H1 (cell line): Measurements from ENCODE around the gene KCNH8. TPM values are rescaled to one million over a fixed set of nuclear protein-coding genes. Genes with fewer than 3 reads are reported as not detected.

Experiments
- CTCF ChIA-PET: fragments of 300-600 bp; sonication (Branson Sonifier 250); formaldehyde crosslinking; loops from one replicate; lab custom pipeline; 2021; ENCODE audit not compliant: partially characterized antibody; lab: Charles Lee
- POLR2A ChIA-PET: fragments of 300-600 bp; sonication (Branson Sonifier 250); formaldehyde crosslinking; loops from one replicate; lab custom pipeline; 2021; ENCODE audit warnings: inconsistent platforms; ENCODE audit not compliant: partially characterized antibody; lab: Charles Lee
- DNase-seq, 2 experiments: peaks; one replicate each; pipeline versions ENCODE4 v3.0.0 to v3.0.0-alpha.2; 2010 to 2022; ENCODE audit warnings: low spot score in 2 of 2, low read depth in 1 of 2, mixed read lengths in 1 of 2
- FAIRE-seq: peaks from 2 replicates; lab custom pipeline; 2011; peaks lifted over from hg19 to GRCh38; lab: Jason Lieb, UNC
- H2AFZ ChIP-seq: 2 replicates; pipeline ENCODE4 v1.8.1; 2012; ENCODE audit warnings: low read length, inconsistent platforms
- H2AK5ac ChIP-seq: 2 replicates; pipeline ENCODE4 v1.6.1; 2013; ENCODE audit warnings: low read depth, low read length
- H2BK120ac ChIP-seq: replicated peaks from 2 replicates; pipeline ENCODE3; 2013; ENCODE audit warnings: low read depth, low read length, inconsistent platforms
- H2BK12ac ChIP-seq: 2 replicates; pipeline ENCODE4 v1.6.1; 2013; ENCODE audit warnings: low read depth, low read length
- H2BK15ac ChIP-seq: 2 replicates; pipeline ENCODE4 v1.6.1; 2013; ENCODE audit warnings: low read length
- H2BK20ac ChIP-seq: 2 replicates; pipeline ENCODE4 v1.6.1; 2013; ENCODE audit warnings: low read length
- H2BK5ac ChIP-seq: 2 replicates; pipeline ENCODE4 v1.6.1; 2013; ENCODE audit warnings: low read depth, low read length
- H3K14ac ChIP-seq: 2 replicates; pipeline ENCODE4 v1.6.1; 2013; ENCODE audit warnings: inconsistent platforms; ENCODE audit not compliant: insufficient read length
- H3K18ac ChIP-seq: 2 replicates; pipeline ENCODE4 v1.6.1; 2013; ENCODE audit warnings: low read length; ENCODE audit errors: extremely low read depth
- H3K23ac ChIP-seq: 2 replicates; pipeline ENCODE4 v1.6.1; 2013; ENCODE audit warnings: inconsistent platforms; ENCODE audit not compliant: insufficient read length
- H3K23me2 ChIP-seq: 2 replicates; pipeline ENCODE4 v1.6.1; 2013; ENCODE audit warnings: low read depth, low read length
- H3K27ac ChIP-seq: 2 replicates; pipeline ENCODE4 v1.6.1; 2011; ENCODE audit warnings: low read depth, low read length, inconsistent platforms
- H3K27me3 ChIP-seq, 4 experiments: replicated peaks in 1 of 4; 1 replicate in 1 of 4; 2 replicates in 3 of 4; pipeline versions ENCODE4 v1.6.1 to v1.8.1; 2011 to 2013; ENCODE audit warnings: low read length in 3 of 4, mild to moderate bottlenecking in 3 of 4, inconsistent platforms in 2 of 4, mixed read lengths in 2 of 4, moderate library complexity in 1 of 4; ENCODE audit not compliant: control insufficient read depth in 3 of 4, insufficient read depth in 3 of 4; ENCODE audit errors: extremely low read depth in 1 of 4
- H3K36me3 ChIP-seq, 4 experiments: 2 replicates each; pipeline versions ENCODE4 v1.6.1 to v1.8.1; 2011 to 2013; ENCODE audit warnings: mild to moderate bottlenecking in 4 of 4, low read length in 3 of 4, moderate library complexity in 2 of 4, control low read depth in 1 of 4, inconsistent platforms in 1 of 4; ENCODE audit not compliant: insufficient read depth in 4 of 4, control insufficient read depth in 2 of 4
- H3K4ac ChIP-seq: replicated peaks from 2 replicates; pipeline ENCODE3; 2013; ENCODE audit warnings: low read length, low read depth, mixed read lengths, inconsistent platforms; ENCODE audit not compliant: insufficient read length
- H3K4me1 ChIP-seq, 4 experiments: replicated peaks in 1 of 4; 1 replicate in 1 of 4; 2 replicates in 3 of 4; pipeline versions ENCODE4 v1.6.1 to v1.8.1; 2011 to 2013; ENCODE audit warnings: low read length in 3 of 4, inconsistent platforms in 2 of 4, mixed read lengths in 1 of 4; ENCODE audit not compliant: insufficient read depth in 4 of 4, control insufficient read depth in 3 of 4
- H3K4me2 ChIP-seq, 2 experiments: 2 replicates each; pipeline versions ENCODE4 v1.6.1 to v1.8.1; 2011 to 2013; ENCODE audit warnings: low read depth in 2 of 2, low read length in 2 of 2, control low read depth in 1 of 2, inconsistent platforms in 1 of 2, mild to moderate bottlenecking in 1 of 2; ENCODE audit not compliant: insufficient read depth in 1 of 2
- H3K4me3 ChIP-seq, 4 experiments: fragments of 200-600, 300-600 bp in 1 of 4; sonication (generic), shearing (Covaris generic), sonication (Bioruptor Twin) in 1 of 4; 2 replicates each; pipeline versions ENCODE4 v1.5.1 to v1.8.1; 2011 to 2016; ENCODE audit warnings: low read length in 4 of 4, low read depth in 3 of 4, control low read depth in 2 of 4, inconsistent platforms in 2 of 4, mild to moderate bottlenecking in 2 of 4, mixed read lengths in 1 of 4, moderate library complexity in 1 of 4; ENCODE audit not compliant: insufficient read depth in 2 of 4; ENCODE audit errors: extremely low read depth in 1 of 4
- H3K56ac ChIP-seq: replicated peaks from 2 replicates; pipeline ENCODE3; 2013; ENCODE audit warnings: low read depth, mild to moderate bottlenecking, mixed read lengths, low read length, inconsistent platforms; ENCODE audit not compliant: insufficient read length
- H3K79me1 ChIP-seq: 2 replicates; pipeline ENCODE4 v1.6.1; 2013; ENCODE audit warnings: low read depth, low read length, control low read depth
- H3K79me2 ChIP-seq, 2 experiments: 2 replicates each; pipeline versions ENCODE4 v1.6.1 to v1.8.1; 2012 to 2013; ENCODE audit warnings: low read length in 2 of 2, mild to moderate bottlenecking in 2 of 2, inconsistent platforms in 1 of 2; ENCODE audit not compliant: insufficient read depth in 2 of 2, control insufficient read depth in 1 of 2
- H3K9ac ChIP-seq, 4 experiments: replicated peaks in 1 of 4; 1 replicate in 1 of 4; 2 replicates in 3 of 4; pipeline versions ENCODE4 v1.6.1 to v1.8.1; 2011 to 2013; ENCODE audit warnings: low read depth in 3 of 4, low read length in 3 of 4, control low read depth in 2 of 4, mild to moderate bottlenecking in 2 of 4, moderate library complexity in 2 of 4, inconsistent platforms in 1 of 4; ENCODE audit errors: extremely low read depth in 1 of 4
- H3K9me3 ChIP-seq, 2 experiments: 2 replicates each; pipeline versions ENCODE4 v1.6.1 to v1.8.1; 2012 to 2013; ENCODE audit warnings: mild to moderate bottlenecking in 2 of 2, moderate library complexity in 2 of 2, control low read depth in 1 of 2, inconsistent platforms in 1 of 2, low read depth in 1 of 2, low read length in 1 of 2, mixed read lengths in 1 of 2; ENCODE audit not compliant: insufficient read depth in 2 of 2
- H4K20me1 ChIP-seq, 2 experiments: replicated peaks in 1 of 2; 2 replicates each; pipeline versions ENCODE3 to v1.8.1; 2011 to 2013; ENCODE audit warnings: inconsistent platforms in 2 of 2, low read length in 2 of 2, mild to moderate bottlenecking in 1 of 2; ENCODE audit not compliant: insufficient read depth in 2 of 2, control insufficient read depth in 1 of 2
- H4K5ac ChIP-seq: 2 replicates; pipeline ENCODE4 v1.6.1; 2013; ENCODE audit warnings: low read length, low read depth, mixed read lengths, inconsistent platforms; ENCODE audit not compliant: insufficient read length
- H4K8ac ChIP-seq: 2 replicates; pipeline ENCODE4 v1.8.0; 2013; ENCODE audit warnings: mild to moderate bottlenecking, moderate library complexity, low read length, inconsistent platforms; ENCODE audit not compliant: insufficient read depth; ENCODE audit errors: extremely low read depth
- H4K91ac ChIP-seq: replicated peaks from 2 replicates; pipeline ENCODE3; 2013; ENCODE audit warnings: low read length, mixed read lengths, inconsistent platforms; ENCODE audit not compliant: insufficient read length
- FOSL1 ChIP-seq: IDR thresholded peaks from 2 replicates; pipeline ENCODE4 v1.6.1; 2011; ENCODE audit warnings: mild to moderate bottlenecking, low read depth, low read length, moderate library complexity; ENCODE audit not compliant: insufficient read depth
- HDAC2 ChIP-seq, 2 experiments: fragments of 300-600 bp in 1 of 2; sonication (generic) in 1 of 2; IDR thresholded peaks; 2 replicates each; pipeline ENCODE4 v1.6.1; 2011 to 2012; ENCODE audit warnings: low read depth in 2 of 2, low read length in 2 of 2, mild to moderate bottlenecking in 2 of 2, moderate library complexity in 2 of 2, borderline replicate concordance in 1 of 2, inconsistent platforms in 1 of 2
- POU5F1 ChIP-seq: IDR thresholded peaks from 2 replicates; pipeline ENCODE4 v1.6.1; 2011; ENCODE audit warnings: low read depth, mild to moderate bottlenecking, low read length, moderate library complexity
- RFX5 ChIP-seq: IDR thresholded peaks from 2 replicates; pipeline ENCODE4 v1.6.1; 2011; ENCODE audit warnings: low read depth, low read length, improper control_type of control experiment, borderline replicate concordance
- TAF1 ChIP-seq: IDR thresholded peaks from 2 replicates; pipeline ENCODE4 v1.6.1; 2011; ENCODE audit warnings: mild to moderate bottlenecking, low read depth, low read length
- ZNF274 ChIP-seq: IDR thresholded peaks from 2 replicates; pipeline ENCODE4 v1.7.0; 2012; ENCODE audit warnings: low read length, borderline replicate concordance; ENCODE audit errors: extremely low read depth
- WGBS, 2 experiments: shearing (Covaris generic) in 1 of 2; methylation state at CpG; one replicate each; pipeline versions ENCODE4 v1.1.6 to v1.1.7; 2013 to 2015; ENCODE audit warnings: low lambda C conversion rate in 2 of 2, mixed read lengths in 2 of 2, inconsistent platforms in 1 of 2, low coverage in 1 of 2, missing lambda C conversion rate in 1 of 2; ENCODE audit not compliant: insufficient replicate concordance in 2 of 2, insufficient coverage in 1 of 2, insufficient read length in 1 of 2; ENCODE audit errors: extremely low coverage in 1 of 2, missing lambda C conversion rate in 1 of 2; 5-methylcytosine and 5-hydroxymethylcytosine counted together
- polyA plus RNA-seq, 7 experiments: library from polyadenylated mRNA; depleted of rRNA in 3 of 7; stranded (reverse) in 5 of 7; unstranded in 2 of 7; fragments of >200 nt in 5 of 7; fragments of 200-250 nt in 2 of 7; gene quantifications; 1 replicate in 5 of 7; 2 replicates in 1 of 7; 4 replicates in 1 of 7; pipeline versions ENCODE4 v1.2.1 to v1.2.3, GENCODE V29; 2011 to 2013; ENCODE audit warnings: missing spikeins in 2 of 7, mixed read lengths in 2 of 7
- total RNA-seq: library from RNA; stranded (reverse); fragmentation: NEBNext Ultra II Directional; extraction: Animal tissue kit (Norgen Biotek cat#: 25700); gene quantifications from 2 replicates; pipeline ENCODE4 v1.2.1, GENCODE V29; 2021

The KCNH8 gene
- total and polyA plus RNA-seq, 2 of the 8 experiments (the other 6 are each of a cell fraction or from before 2014, with no cell fraction given) = 2.2 to 2.4 TPM

GRCh38 chr3:19392150-19392549 lies 243.8 kb downstream of the KCNH8 start:
- Histone ChIP-seq H3K18ac (no peak overlapping the region), H2BK15ac (no peak overlapping the region), H4K91ac (no peak overlapping the region), H3K56ac (no peak overlapping the region), H3K4me2 (no peak overlapping the region), H3K9ac (no peak overlapping the region), H3K14ac (no peak overlapping the region), H3K79me1 (no peaks in the 10 kb centered on the region), H3K27ac (no peak overlapping the region), H4K20me1 (no peaks in the 10 kb centered on the region), H2AFZ (no peak overlapping the region), H3K4me1 (no peaks in the 10 kb centered on the region), H3K27me3 (no peaks in the 10 kb centered on the region), H3K4ac (no peak overlapping the region), H2BK20ac (no peak overlapping the region), H3K9me3 (no peaks in the 10 kb centered on the region), H3K23ac (no peak overlapping the region), H3K79me2 (no peaks in the 10 kb centered on the region), H3K23me2 (no peaks in the 10 kb centered on the region), H2BK12ac (no peak overlapping the region), H3K36me3 (no peaks in the 10 kb centered on the region), H3K4me3 (no peak overlapping the region), H2BK5ac (no peak overlapping the region), H4K5ac (no peak overlapping the region), H2AK5ac (no peak overlapping the region), H2BK120ac (no peak overlapping the region), H4K8ac (no peak overlapping the region)
- CTCF ChIA-PET = no interaction called here
- FAIRE-seq = no peak
- 95% methylated on average over 3 of the region's 3 CpGs; no CpG with 5 or more reads in 1 of the 2 experiments for WGBS, 2 experiments
- POLR2A ChIA-PET = no interaction called here
- no peak for DNase-seq
- no peak for TF ChIP-seq FOSL1
- TF ChIP-seq POU5F1 = no peak
- no peak for TF ChIP-seq ZNF274
- TF ChIP-seq RFX5 = no peak
- TF ChIP-seq TAF1 = no peak
- no peak for TF ChIP-seq HDAC2 (IDR thresholded peaks at IDR 0.05; ENCODE audit: borderline replicate concordance in 1 of 2, low read depth in 2 of 2, low read length in 2 of 2)
